HepG2 (cell line): ENCODE measurements around the gene SPRY1. TPM values are rescaled to one million over a fixed set of nuclear protein-coding genes. Genes with fewer than 3 reads are reported as not detected.
A peak's percentile ranks its signal among the peaks of the same experiment; 100 is the strongest.

Experiments
- ASH2L ChIP-seq: fragments of 300-600, 200-600 bp; sonication (generic); IDR thresholded peaks from 2 replicates; pipeline ENCODE4 v1.7.0; 2017; ENCODE audit warnings: low read depth, mild to moderate bottlenecking, moderate library complexity, mixed read lengths, low read length; ENCODE audit not compliant: insufficient read length
- BCL6 ChIP-seq: IDR thresholded peaks from 2 replicates; pipeline ENCODE4 v1.6.1; 2016; ENCODE audit warnings: missing genetic modification reagents, missing compliant biosample characterization
- BRD4 ChIP-seq: sonication (generic); formaldehyde crosslinking; IDR thresholded peaks from 2 replicates; pipeline ENCODE4 v1.4.0; 2020; ENCODE audit warnings: missing genetic modification reagents
- FOSL2 ChIP-seq: sonication (generic); formaldehyde crosslinking; IDR thresholded peaks from 2 replicates; pipeline ENCODE4 v1.4.0; 2020; ENCODE audit warnings: missing genetic modification reagents
- FOXP1 ChIP-seq, 2 experiments: fragments of 450-650 bp in 1 of 2; IDR thresholded peaks; 2 replicates each; pipeline ENCODE4 v1.6.1; 2017 to 2018; ENCODE audit warnings: antibody characterized with exemption in 1 of 2
- GFI1 ChIP-seq: sonication (generic); formaldehyde crosslinking; IDR thresholded peaks from 2 replicates; pipeline ENCODE4 v1.5.0; 2020; ENCODE audit warnings: missing genetic modification reagents, mild to moderate bottlenecking, borderline replicate concordance
- MAF1 ChIP-seq: sonication (generic); formaldehyde crosslinking; IDR thresholded peaks from 2 replicates; pipeline ENCODE4 v1.5.0; 2020; ENCODE audit warnings: missing genetic modification reagents, borderline replicate concordance
- NBN ChIP-seq: fragments of 450-650 bp; conservative IDR thresholded peaks from 2 replicates; pipeline ENCODE4 v1.6.1; 2017
- NR2F6 ChIP-seq, 2 experiments: IDR thresholded peaks; 2 replicates each; pipeline ENCODE4 v1.6.1; 2016; ENCODE audit warnings: antibody characterized with exemption in 1 of 2, mild to moderate bottlenecking in 1 of 2
- RAD51 ChIP-seq: fragments of 450-650 bp; IDR thresholded peaks from 2 replicates; pipeline ENCODE4 v1.6.1; 2016; ENCODE audit warnings: borderline replicate concordance
- SALL1 ChIP-seq: sonication (generic); formaldehyde crosslinking; IDR thresholded peaks from 2 replicates; pipeline ENCODE4 v1.8.0; 2022; ENCODE audit warnings: mild to moderate bottlenecking, missing genetic modification reagents
- SOX6 ChIP-seq, 2 experiments: fragments of 450-650 bp in 1 of 2; sonication (generic) in 1 of 2; formaldehyde crosslinking in 1 of 2; IDR thresholded peaks; 2 replicates each; pipeline versions ENCODE4 v1.4.0 to v1.6.1; 2017 to 2020; ENCODE audit warnings: antibody characterized with exemption in 1 of 2, mild to moderate bottlenecking in 1 of 2, missing genetic modification reagents in 1 of 2
- TCF7 ChIP-seq: sonication (generic); IDR thresholded peaks from 2 replicates; pipeline ENCODE4 v1.6.1; 2016; ENCODE audit warnings: antibody characterized with exemption, low read depth
- TEAD3 ChIP-seq: optimal IDR thresholded peaks from 2 replicates; pipeline ENCODE3; 2016; ENCODE audit warnings: borderline replicate concordance
- THRA ChIP-seq: sonication (generic); formaldehyde crosslinking; IDR thresholded peaks from 2 replicates; pipeline ENCODE4 v1.4.0; 2020; ENCODE audit warnings: missing genetic modification reagents, borderline replicate concordance
- ZBTB20 ChIP-seq: sonication (generic); formaldehyde crosslinking; IDR thresholded peaks from 2 replicates; pipeline ENCODE4 v1.8.1; 2023; ENCODE audit warnings: missing genetic modification reagents, low read depth, mild to moderate bottlenecking, borderline replicate concordance
- ZBTB7B ChIP-seq: sonication (generic); formaldehyde crosslinking; IDR thresholded peaks from 2 replicates; pipeline ENCODE4 v1.4.0; 2020; ENCODE audit warnings: missing genetic modification reagents
- ZNF281 ChIP-seq: sonication (generic); formaldehyde crosslinking; IDR thresholded peaks from 2 replicates; pipeline ENCODE4 v1.4.0; 2020; ENCODE audit warnings: missing genetic modification reagents, borderline replicate concordance
- ZNF530 ChIP-seq: sonication (generic); formaldehyde crosslinking; IDR thresholded peaks from 2 replicates; pipeline ENCODE4 v1.5.0; 2020; ENCODE audit warnings: low read depth, mild to moderate bottlenecking, missing genetic modification reagents
- ZNF644 ChIP-seq: IDR thresholded peaks from 2 replicates; pipeline ENCODE4 v1.6.1; 2016; ENCODE audit warnings: low read depth
- ZNF879 ChIP-seq: sonication (generic); formaldehyde crosslinking; IDR thresholded peaks from 2 replicates; pipeline ENCODE4 v1.8.1; 2023; ENCODE audit warnings: missing genetic modification reagents
- polyA plus RNA-seq, 8 experiments: library from polyadenylated mRNA; depleted of rRNA in 3 of 8; stranded (reverse) in 7 of 8; unstranded in 1 of 8; fragments of >200 nt; fragmentation: Illumina TruSeq in 4 of 8; extraction: Trizol in 4 of 8; gene quantifications; 2 replicates each; pipeline versions ENCODE4 v1.2.1 to v1.2.3, GENCODE V29; 2011 to 2016; ENCODE audit warnings: low read depth in 4 of 8, missing spikeins in 1 of 8, mixed read lengths in 1 of 8; ENCODE audit not compliant: insufficient read depth in 1 of 8
- total RNA-seq, 5 experiments: library from RNA; depleted of rRNA; stranded (reverse); fragments of >200 nt; fragmentation: Illumina TruSeq; extraction: Trizol; gene quantifications; 2 replicates each; pipeline ENCODE4 v1.2.3, GENCODE V29; 2016; ENCODE audit warnings: low read depth in 1 of 5
- TF ChIP-seq, protein P1 (sequence below): sonication (generic); formaldehyde crosslinking; IDR thresholded peaks from 2 replicates; pipeline ENCODE4 v1.9.0; 2022; ENCODE audit warnings: low read depth, missing genetic modification reagents
- TF ChIP-seq, protein P2 (sequence below): sonication (generic); formaldehyde crosslinking; conservative IDR thresholded peaks from 2 replicates; pipeline ENCODE4 v1.4.0; 2020; ENCODE audit warnings: missing genetic modification reagents

SPRY1 gene
- total and polyA plus RNA-seq, 2 of the 13 experiments (the other 11 are each of a cell fraction or from before 2014, with no cell fraction given), result 24.7 to 33.4 TPM

DNA sequence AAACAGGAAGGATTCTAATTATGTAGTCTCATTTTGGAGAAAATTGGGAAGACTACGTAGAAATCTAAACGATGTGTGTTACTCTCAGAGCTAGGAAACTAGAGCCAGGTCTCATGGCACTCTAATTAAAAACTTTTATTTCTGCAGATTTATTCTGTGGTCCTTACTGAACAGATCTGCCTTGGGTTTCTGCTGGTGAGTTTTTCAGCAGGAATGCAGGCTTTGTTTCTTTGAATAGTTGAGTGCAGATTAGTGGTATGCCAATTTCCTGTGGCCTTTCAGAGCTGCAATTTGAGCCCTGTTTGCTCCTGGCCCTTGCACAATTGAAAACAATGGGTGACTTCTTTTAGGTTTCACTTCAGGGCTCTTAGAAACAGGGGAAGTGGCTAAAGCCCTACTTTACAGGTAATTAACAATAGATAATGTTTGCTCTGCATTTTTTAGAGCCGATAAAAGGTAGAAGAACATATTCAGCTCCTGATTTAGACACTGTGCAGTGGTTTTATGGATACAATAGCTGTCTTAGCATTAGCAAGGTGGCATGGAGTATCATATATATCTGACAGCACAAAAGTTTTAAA, 21.8 kb downstream of the SPRY1 start (continued):
- TF ChIP-seq ZNF281 (CRISPR knock-in tag) (peak; percentile 47; the same call in 1 of the 2 replicates), NR2F6 (IDR thresholded peaks at IDR 0.05) (peak; percentile 76; the same call in 1 of the 2 replicates), NR2F6 (CRISPR knock-in tag; IDR thresholded peaks at IDR 0.05) (peak; percentile 81), ZNF879 (no peak), ZBTB20 (CRISPR knock-in tag) (peak; percentile 51; the same call in 1 of the 2 replicates), ZNF530 (CRISPR knock-in tag) (no peak), FOSL2 (CRISPR knock-in tag) (peak; percentile 89), TEAD3 (CRISPR knock-in tag) (peak; percentile 96), SOX6 (IDR thresholded peaks at IDR 0.05) (no peak), SOX6 (CRISPR knock-in tag; IDR thresholded peaks at IDR 0.05) (peak; percentile 100), FOXP1 (IDR thresholded peaks at IDR 0.05) (0 out of 2 replicates have a peak, but pooled peaks have one; percentile 18), FOXP1 (CRISPR knock-in tag; IDR thresholded peaks at IDR 0.05) (peak; percentile 85), ZBTB7B (CRISPR knock-in tag) (peak; percentile 21; the same call in 1 of the 2 replicates), BRD4 (CRISPR knock-in tag) (no peak), NBN (no peak), BCL6 (CRISPR knock-in tag) (peak; percentile 78), MAF1 (no peak), ZNF644 (CRISPR knock-in tag) (peak; percentile 54; the same call in 1 of the 2 replicates), RAD51 (no peak), GFI1 (CRISPR knock-in tag) (peak; percentile 70), TCF7 (peak; percentile 84), SALL1 (CRISPR knock-in tag) (peak; percentile 85; the same call in 1 of the 2 replicates), THRA (CRISPR knock-in tag) (peak; percentile 71; the same call in 1 of the 2 replicates), ASH2L (peak; percentile 65)
- TF ChIP-seq, protein P1, sequence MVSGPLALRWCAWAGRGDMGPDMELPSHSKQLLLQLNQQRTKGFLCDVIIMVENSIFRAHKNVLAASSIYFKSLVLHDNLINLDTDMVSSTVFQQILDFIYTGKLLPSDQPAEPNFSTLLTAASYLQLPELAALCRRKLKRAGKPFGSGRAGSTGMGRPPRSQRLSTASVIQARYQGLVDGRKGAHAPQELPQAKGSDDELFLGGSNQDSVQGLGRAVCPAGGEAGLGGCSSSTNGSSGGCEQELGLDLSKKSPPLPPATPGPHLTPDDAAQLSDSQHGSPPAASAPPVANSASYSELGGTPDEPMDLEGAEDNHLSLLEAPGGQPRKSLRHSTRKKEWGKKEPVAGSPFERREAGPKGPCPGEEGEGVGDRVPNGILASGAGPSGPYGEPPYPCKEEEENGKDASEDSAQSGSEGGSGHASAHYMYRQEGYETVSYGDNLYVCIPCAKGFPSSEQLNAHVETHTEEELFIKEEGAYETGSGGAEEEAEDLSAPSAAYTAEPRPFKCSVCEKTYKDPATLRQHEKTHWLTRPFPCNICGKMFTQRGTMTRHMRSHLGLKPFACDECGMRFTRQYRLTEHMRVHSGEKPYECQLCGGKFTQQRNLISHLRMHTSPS (CRISPR knock-in tag), result 0 out of 2 replicates have a peak, but pooled peaks have one; percentile 55
- TF ChIP-seq, protein P2, sequence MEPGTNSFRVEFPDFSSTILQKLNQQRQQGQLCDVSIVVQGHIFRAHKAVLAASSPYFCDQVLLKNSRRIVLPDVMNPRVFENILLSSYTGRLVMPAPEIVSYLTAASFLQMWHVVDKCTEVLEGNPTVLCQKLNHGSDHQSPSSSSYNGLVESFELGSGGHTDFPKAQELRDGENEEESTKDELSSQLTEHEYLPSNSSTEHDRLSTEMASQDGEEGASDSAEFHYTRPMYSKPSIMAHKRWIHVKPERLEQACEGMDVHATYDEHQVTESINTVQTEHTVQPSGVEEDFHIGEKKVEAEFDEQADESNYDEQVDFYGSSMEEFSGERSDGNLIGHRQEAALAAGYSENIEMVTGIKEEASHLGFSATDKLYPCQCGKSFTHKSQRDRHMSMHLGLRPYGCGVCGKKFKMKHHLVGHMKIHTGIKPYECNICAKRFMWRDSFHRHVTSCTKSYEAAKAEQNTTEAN (CRISPR knock-in tag), result peak; percentile 85; the same call in 1 of the 2 replicates
